ENCODE measurements around the gene SHFL. TPM values are rescaled to one million over a fixed set of nuclear protein-coding genes. Genes with fewer than 3 reads are reported as not detected.

Gene SHFL
- polyA plus RNA-seq, 1 of the 3 experiments (the other 2 are of a cell fraction): 36.6 TPM

GRCh38 chr19:10132905-10133304 is 46.8 kb downstream of the SHFL start:
- no peak overlapping the region for H3K4me3 ChIP-seq (ENCODE audit: low read depth in 2 of 2, low read length in 1 of 2)
- 92% methylated on average over 6 of the region's 7 CpGs for WGBS (ENCODE audit: low lambda C conversion rate)
- no peak overlapping the region for H3K4me2 ChIP-seq
- H3K9me3 ChIP-seq: no peaks in the 10 kb centered on the region
- H4K20me1 ChIP-seq (ENCODE audit: insufficient read depth): no peaks in the 10 kb centered on the region
- no peaks in the 10 kb centered on the region for H3K9me2 ChIP-seq
- DNase-seq: no peak
- ChIA-PET CTCF (interaction anchor here (0.9 to 1.9 kb wide), 4 partner anchors 9 to 117 kb away, joined by 3 to 6 read pairs (median 4); no protein-coding TSS in a partner anchor), POLR2A (no interaction called here)
- H2AFZ ChIP-seq (ENCODE audit: low read depth): no peak overlapping the region
- TF ChIP-seq EZH2phosphoT487 (IDR thresholded peaks at IDR 0.05; ENCODE audit: borderline replicate concordance, low read depth) (no peak), CTCF (IDR thresholded peaks at IDR 0.05) (no peak)
- H3F3A ChIP-seq (replicated peaks; ENCODE audit: insufficient read depth): peaks cover 9% of the 10 kb centered on the region
- no peak overlapping the region for H3K27ac ChIP-seq (ENCODE audit: low read depth in 2 of 2, low read length in 1 of 2)
- H3K27me3 ChIP-seq (ENCODE audit: insufficient read depth): no peaks in the 10 kb centered on the region
- peaks cover 33 to 39% of the 10 kb centered on the region in 2 experiments for H3K36me3 ChIP-seq (replicated peaks in 1 of 2; ENCODE audit: control insufficient read depth in 1 of 2, insufficient read depth in 2 of 2, low read length in 1 of 2)
- H3K79me2 ChIP-seq (ENCODE audit: insufficient read depth): 0 out of 2 replicates have a peak, but pooled peaks cover 4% of the 10 kb centered on the region
- H3K9ac ChIP-seq: no peak overlapping the region
- H3K4me1 ChIP-seq (ENCODE audit: control insufficient read depth in 1 of 2, insufficient read depth in 2 of 2, low read depth in 1 of 2, low read length in 1 of 2): peaks cover 0 to 10% of the 10 kb centered on the region in 2 experiments; a peak in 1 of 4 replicates

- DNase-seq: no peak
- TF ChIP-seq RXRA (IDR thresholded peaks at IDR 0.05; ENCODE audit: borderline replicate concordance, low read depth) (no peak), TAF1 (IDR thresholded peaks at IDR 0.05; ENCODE audit: borderline replicate concordance, low read depth, low read length) (no peak), MXI1 (IDR thresholded peaks at IDR 0.05; ENCODE audit: low read depth, low read length) (no peak), MAX (IDR thresholded peaks at IDR 0.05; ENCODE audit: low read depth) (no peak), RCOR1 (IDR thresholded peaks at IDR 0.05; ENCODE audit: low read length) (no peak)
- CTCF ChIA-PET: interaction anchor here (0.9 to 1.9 kb wide), 3 partner anchors 13 to 116 kb away, joined by 3 to 6 read pairs (median 4); no protein-coding TSS in a partner anchor
- Histone ChIP-seq H2AFZ (ENCODE audit: low read depth) (no peak overlapping the region), H3K9ac (no peak overlapping the region), H3K9me3 (no peaks in the 10 kb centered on the region), H3F3A (replicated peaks; ENCODE audit: insufficient read depth) (peaks cover 9% of the 10 kb centered on the region), H3K79me2 (ENCODE audit: insufficient read depth) (0 out of 2 replicates have a peak, but pooled peaks cover 4% of the 10 kb centered on the region), H3K36me3 (replicated peaks in 1 of 2; ENCODE audit: control insufficient read depth in 1 of 2, insufficient read depth in 2 of 2, low read length in 1 of 2) (peaks cover 33 to 46% of the 10 kb centered on the region in 2 experiments), H3K27ac (ENCODE audit: low read depth in 2 of 2, low read length in 1 of 2) (no peak overlapping the region), H3K27me3 (ENCODE audit: insufficient read depth) (no peaks in the 10 kb centered on the region), H4K20me1 (ENCODE audit: insufficient read depth) (no peaks in the 10 kb centered on the region), H3K9me2 (no peaks in the 10 kb centered on the region), H3K4me1 (ENCODE audit: control insufficient read depth in 1 of 2, insufficient read depth in 2 of 2, low read depth in 1 of 2, low read length in 1 of 2) (peaks cover 0 to 17% of the 10 kb centered on the region in 2 experiments; a peak in 1 of 4 replicates), H3K4me2 (no peak overlapping the region), H3K4me3 (ENCODE audit: low read depth in 2 of 2, low read length in 1 of 2) (no peak overlapping the region)
- 84% methylated on average over 9 of the region's 11 CpGs for WGBS (ENCODE audit: low lambda C conversion rate)
- POLR2A ChIA-PET: no interaction called here
These were observed 47.5 kb downstream of the SHFL start for GRCh38 chr19:10133596-10133995.

- Histone ChIP-seq H3K36me3 (replicated peaks in 1 of 2; ENCODE audit: control insufficient read depth in 1 of 2, insufficient read depth in 2 of 2, low read length in 1 of 2) (peaks cover 33 to 50% of the 10 kb centered on the region in 2 experiments), H3K27ac (ENCODE audit: low read depth in 2 of 2, low read length in 1 of 2) (no peak overlapping the region), H4K20me1 (ENCODE audit: insufficient read depth) (no peaks in the 10 kb centered on the region), H3K9me2 (no peaks in the 10 kb centered on the region), H3K4me3 (ENCODE audit: low read depth in 2 of 2, low read length in 1 of 2) (no peak overlapping the region), H3K79me2 (ENCODE audit: insufficient read depth) (0 out of 2 replicates have a peak, but pooled peaks cover 4% of the 10 kb centered on the region), H2AFZ (ENCODE audit: low read depth) (no peak overlapping the region), H3K27me3 (ENCODE audit: insufficient read depth) (no peaks in the 10 kb centered on the region), H3K9ac (no peak overlapping the region), H3K4me1 (ENCODE audit: control insufficient read depth in 1 of 2, insufficient read depth in 2 of 2, low read depth in 1 of 2, low read length in 1 of 2) (peaks cover 0 to 22% of the 10 kb centered on the region in 2 experiments; a peak in 1 of 4 replicates), H3K4me2 (no peak overlapping the region), H3K9me3 (no peaks in the 10 kb centered on the region), H3F3A (replicated peaks; ENCODE audit: insufficient read depth) (peaks cover 9% of the 10 kb centered on the region)
- 71% methylated on average over 4 of the region's 9 CpGs for WGBS (ENCODE audit: low lambda C conversion rate)
- CTCF ChIA-PET: interaction anchor here (1.9 kb wide), 1 partner anchor 116 kb away, joined by 6 read pairs; no protein-coding TSS in a partner anchor
- POLR2A ChIA-PET: no interaction called here
- no peak for DNase-seq
- TF ChIP-seq GABPA (IDR thresholded peaks at IDR 0.05; ENCODE audit: low read depth) (no peak), EP300 (IDR thresholded peaks at IDR 0.05; ENCODE audit: borderline replicate concordance in 1 of 2, low read depth in 1 of 2, low read length in 1 of 2) (no peak), TAF1 (IDR thresholded peaks at IDR 0.05; ENCODE audit: borderline replicate concordance, low read depth, low read length) (no peak), USF1 (IDR thresholded peaks at IDR 0.05; ENCODE audit: borderline replicate concordance, low read depth) (no peak), RXRA (IDR thresholded peaks at IDR 0.05; ENCODE audit: borderline replicate concordance, low read depth) (no peak), MAX (IDR thresholded peaks at IDR 0.05; ENCODE audit: low read depth) (no peak), RCOR1 (IDR thresholded peaks at IDR 0.05; ENCODE audit: low read length) (no peak), CHD2 (IDR thresholded peaks at IDR 0.05; ENCODE audit: low read length, partially characterized antibody) (no peak), SIN3A (IDR thresholded peaks at IDR 0.05; ENCODE audit: borderline replicate concordance, low read depth, low read length) (no peak), SMC3 (IDR thresholded peaks at IDR 0.05; ENCODE audit: low read depth, low read length) (no peak), PBX3 (IDR thresholded peaks at IDR 0.05) (no peak)
These were observed 47.9 kb downstream of the SHFL start for GRCh38 chr19:10134040-10134439.
